CD8-positive, alpha-beta memory T cell (primary cell): ENCODE results near the gene KIF16B. TPM values are rescaled to one million over a fixed set of nuclear protein-coding genes. Genes with fewer than 3 reads are reported as not detected.

ENCODE experiments used
- CTCF ChIA-PET: fragments of 350-600 bp; sonication (Branson Sonifier 250); formaldehyde crosslinking; loops from one replicate; lab custom pipeline; 2021; ENCODE audit warnings: antibody characterized with exemption; lab: Charles Lee
- POLR2A ChIA-PET: fragments of 350-600 bp; sonication (Branson Sonifier 250); formaldehyde crosslinking; loops from one replicate; lab custom pipeline; 2021; ENCODE audit warnings: antibody characterized with exemption; lab: Charles Lee
- DNase-seq, 5 donors: peaks; one replicate each; pipeline versions ENCODE4 v3.0.0 to v3.0.0-alpha.2; 2020 to 2022; ENCODE audit warnings: mixed read lengths in 1 of 5
- H3K27ac ChIP-seq: one replicate; pipeline ENCODE4 v1.7.0; 2013; ENCODE audit warnings: low read depth, mild to moderate bottlenecking, low read length, moderate library complexity
- H3K27me3 ChIP-seq: 2 replicates; pipeline ENCODE4 v1.7.0; 2013; ENCODE audit warnings: low read length, mild to moderate bottlenecking; ENCODE audit not compliant: insufficient read depth, poor library complexity, severe bottlenecking
- H3K36me3 ChIP-seq: 2 replicates; pipeline ENCODE4 v1.7.0; 2013; ENCODE audit warnings: mild to moderate bottlenecking, low read length, moderate library complexity; ENCODE audit not compliant: insufficient read depth
- H3K4me1 ChIP-seq: 2 replicates; pipeline ENCODE4 v1.7.0; 2013; ENCODE audit warnings: mild to moderate bottlenecking, low read length, moderate library complexity; ENCODE audit not compliant: insufficient read depth
- H3K4me3 ChIP-seq: 2 replicates; pipeline ENCODE4 v1.7.0; 2013; ENCODE audit warnings: mild to moderate bottlenecking, low read length
- H3K9me3 ChIP-seq: 2 replicates; pipeline ENCODE4 v1.7.0; 2013; ENCODE audit warnings: mild to moderate bottlenecking, low read length
- H3K27ac Mint-ChIP-seq, 8 donors: one replicate each; pipeline ENCODE4 v1.8.0; 2020 to 2021; ENCODE audit warnings: mixed read lengths in 8 of 8, mild to moderate bottlenecking in 6 of 8, inconsistent platforms in 3 of 8, moderate library complexity in 3 of 8
- H3K27me3 Mint-ChIP-seq, 2 donors: one replicate each; pipeline ENCODE4 v1.8.0; 2020 to 2021; ENCODE audit warnings: mixed read lengths in 2 of 2, mild to moderate bottlenecking in 1 of 2, moderate library complexity in 1 of 2
- H3K36me3 Mint-ChIP-seq, 3 donors: one replicate each; pipeline ENCODE4 v1.8.0; 2020 to 2021; ENCODE audit warnings: mixed read lengths in 3 of 3, inconsistent platforms in 1 of 3, mild to moderate bottlenecking in 1 of 3
- H3K4me1 Mint-ChIP-seq, 3 donors: one replicate each; pipeline ENCODE4 v1.8.0; 2020 to 2021; ENCODE audit warnings: mixed read lengths in 3 of 3, inconsistent platforms in 1 of 3, mild to moderate bottlenecking in 1 of 3
- H3K4me3 Mint-ChIP-seq, 7 donors: one replicate each; pipeline ENCODE4 v1.8.0; 2020 to 2021; ENCODE audit warnings: mixed read lengths in 7 of 7, mild to moderate bottlenecking in 6 of 7, moderate library complexity in 4 of 7, inconsistent platforms in 2 of 7
- H3K9me3 Mint-ChIP-seq, 5 donors: one replicate each; pipeline ENCODE4 v1.8.0; 2020 to 2022; ENCODE audit warnings: mixed read lengths in 5 of 5, mild to moderate bottlenecking in 3 of 5, moderate library complexity in 2 of 5, inconsistent platforms in 1 of 5
- polyA plus RNA-seq: library from polyadenylated mRNA; unstranded; fragments of 300-500 nt; fragmentation: Illumina TruSeq; gene quantifications from one replicate; pipeline ENCODE4 v1.2.3, GENCODE V29; 2021
- total RNA-seq, 2 experiments: library from RNA; stranded (reverse); gene quantifications; one replicate each; pipeline ENCODE4 v1.2.3, GENCODE V29; 2021

The KIF16B gene
- total and polyA plus RNA-seq, 3 experiments from 2014 or later: 3.2 to 6.0 (median 3.4) TPM

DNA sequence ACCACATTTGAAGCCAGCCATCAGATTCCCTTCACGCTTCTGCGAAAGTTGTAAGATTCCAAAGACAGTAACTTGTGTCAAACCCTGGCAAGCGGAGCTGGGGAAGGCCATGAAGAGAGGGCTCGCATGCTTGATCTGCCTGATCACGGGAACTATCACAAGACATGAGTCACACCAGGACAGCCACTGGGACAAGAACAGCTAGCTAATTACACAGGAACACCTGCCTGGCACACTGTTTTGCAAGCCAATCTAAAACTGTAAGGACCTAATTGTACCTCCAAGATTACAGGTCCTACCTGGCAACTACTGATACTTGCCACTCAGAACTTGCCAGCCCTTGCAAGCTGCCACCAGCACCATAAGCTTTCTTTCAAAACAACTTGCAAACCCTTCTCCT lies 289.3 kb downstream of the KIF16B start:
- H3K4me1 ChIP-seq: no peaks in the 10 kb centered on the region
- H3K36me3 ChIP-seq: no peaks in the 10 kb centered on the region
- no peaks in the 10 kb centered on the region for H3K9me3 ChIP-seq
- H3K27ac ChIP-seq: no peak overlapping the region
- no peaks in the 10 kb centered on the region for H3K4me1 Mint-ChIP-seq
- no peaks in the 10 kb centered on the region for H3K27me3 ChIP-seq
- H3K9me3 Mint-ChIP-seq: peaks cover 0 to 16% (median 5%) of the 10 kb centered on the region in 5 donors
- H3K4me3 Mint-ChIP-seq: no peak overlapping the region
- ChIA-PET POLR2A (no interaction called here), CTCF (no interaction called here)
- H3K27ac Mint-ChIP-seq: no peak overlapping the region
- H3K36me3 Mint-ChIP-seq: peaks cover 10 to 40% (median 16%) of the 10 kb centered on the region in 3 donors
- H3K27me3 Mint-ChIP-seq: peaks cover 0 to 2% of the 10 kb centered on the region in 2 donors
- no peak for DNase-seq
- H3K4me3 ChIP-seq: no peak overlapping the region

DNA sequence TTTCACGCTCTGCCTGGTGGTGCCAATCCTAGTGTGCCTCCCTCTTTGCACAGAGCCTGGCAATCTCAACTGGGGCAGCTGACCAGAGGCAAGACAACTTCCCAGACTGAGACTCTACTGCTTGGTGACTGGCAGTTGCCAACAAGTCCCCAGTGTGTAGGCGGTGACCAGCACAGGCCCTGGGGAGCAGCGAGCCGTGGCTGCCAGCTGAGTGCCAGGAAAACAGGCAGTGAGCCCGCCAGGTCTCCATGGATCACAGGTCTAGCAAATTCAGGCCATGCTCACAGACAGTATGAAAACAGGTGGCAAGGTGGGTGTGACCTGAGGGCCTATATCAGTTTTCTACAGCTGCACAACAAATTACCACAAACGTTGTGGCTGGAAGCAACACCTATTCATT lies 289.9 kb downstream of the KIF16B start:
- Mint-ChIP-seq H3K4me3 (no peak overlapping the region), H3K27ac (no peak overlapping the region), H3K27me3 (peaks cover 0 to 2% of the 10 kb centered on the region in 2 donors), H3K4me1 (no peaks in the 10 kb centered on the region), H3K9me3 (peaks cover 0 to 16% (median 5%) of the 10 kb centered on the region in 5 donors), H3K36me3 (peaks cover 10 to 40% (median 16%) of the 10 kb centered on the region in 3 donors)
- Histone ChIP-seq H3K36me3 (no peaks in the 10 kb centered on the region), H3K4me1 (no peaks in the 10 kb centered on the region), H3K27me3 (no peaks in the 10 kb centered on the region), H3K27ac (no peak overlapping the region), H3K4me3 (no peak overlapping the region), H3K9me3 (no peaks in the 10 kb centered on the region)
- POLR2A ChIA-PET: no interaction called here
- CTCF ChIA-PET: no interaction called here
- DNase-seq: no peak

DNA sequence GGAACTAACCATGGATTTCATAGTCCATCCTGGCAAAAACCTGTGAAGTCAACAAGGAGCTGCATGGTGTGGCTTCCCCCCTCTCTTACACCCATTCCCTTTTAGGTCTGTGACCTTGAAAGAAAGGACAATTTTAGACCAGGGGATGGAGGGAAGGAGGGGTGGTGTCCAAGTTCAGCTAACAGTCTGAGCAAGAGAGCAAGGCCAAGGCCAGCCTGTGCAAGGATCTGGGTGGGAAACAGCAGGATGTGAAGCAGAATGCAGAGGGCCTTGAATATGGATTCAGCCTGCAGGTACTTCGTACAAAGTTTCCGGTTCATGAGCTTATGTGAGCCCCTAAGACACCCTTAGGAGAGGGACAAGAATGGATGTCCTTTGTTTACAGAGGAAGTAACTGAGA lies 293.0 kb downstream of the KIF16B start:
- Mint-ChIP-seq H3K36me3 (peaks cover 3 to 33% (median 10%) of the 10 kb centered on the region in 3 donors), H3K27ac (no peak overlapping the region), H3K4me1 (no peaks in the 10 kb centered on the region), H3K4me3 (no peak overlapping the region), H3K9me3 (peaks cover 0 to 12% (median 5%) of the 10 kb centered on the region in 5 donors), H3K27me3 (peaks cover 0 to 2% of the 10 kb centered on the region in 2 donors)
- CTCF ChIA-PET: no interaction called here
- Histone ChIP-seq H3K9me3 (no peaks in the 10 kb centered on the region), H3K4me3 (no peak overlapping the region), H3K36me3 (no peaks in the 10 kb centered on the region), H3K4me1 (no peaks in the 10 kb centered on the region), H3K27ac (no peak overlapping the region), H3K27me3 (no peaks in the 10 kb centered on the region)
- POLR2A ChIA-PET: no interaction called here
- no peak for DNase-seq

DNA sequence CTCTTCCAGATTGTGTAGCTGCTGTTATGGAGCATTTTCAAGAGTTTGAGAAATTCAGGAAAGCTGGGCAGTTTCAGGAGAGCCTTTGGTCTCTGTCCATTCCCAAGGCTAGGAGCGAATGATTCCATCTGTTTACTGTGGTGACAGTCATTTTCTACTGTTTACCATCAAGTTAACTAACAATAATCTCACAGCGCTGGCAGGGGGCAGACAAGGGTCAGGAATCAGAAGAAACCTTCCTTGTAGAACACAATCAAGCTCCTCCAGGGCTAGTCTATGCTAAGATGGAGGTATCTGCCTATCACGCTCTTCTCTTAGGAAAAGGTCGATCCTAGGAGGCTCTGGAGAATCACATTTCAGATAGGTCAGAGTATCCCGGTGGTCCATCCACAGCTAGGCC lies 293.9 kb downstream of the KIF16B start:
- no peaks in the 10 kb centered on the region for H3K27me3 ChIP-seq
- H3K36me3 ChIP-seq: no peaks in the 10 kb centered on the region
- H3K4me3 ChIP-seq: no peak overlapping the region
- Mint-ChIP-seq H3K36me3 (peaks cover 1 to 31% (median 5%) of the 10 kb centered on the region in 3 donors), H3K27ac (no peak overlapping the region), H3K4me3 (no peak overlapping the region), H3K4me1 (no peaks in the 10 kb centered on the region), H3K9me3 (peaks cover 0 to 10% (median 5%) of the 10 kb centered on the region in 5 donors), H3K27me3 (no peaks in the 10 kb centered on the region)
- no peak overlapping the region for H3K27ac ChIP-seq
- POLR2A ChIA-PET: no interaction called here
- no peak for DNase-seq
- no peaks in the 10 kb centered on the region for H3K4me1 ChIP-seq
- CTCF ChIA-PET: no interaction called here
- no peaks in the 10 kb centered on the region for H3K9me3 ChIP-seq

DNA sequence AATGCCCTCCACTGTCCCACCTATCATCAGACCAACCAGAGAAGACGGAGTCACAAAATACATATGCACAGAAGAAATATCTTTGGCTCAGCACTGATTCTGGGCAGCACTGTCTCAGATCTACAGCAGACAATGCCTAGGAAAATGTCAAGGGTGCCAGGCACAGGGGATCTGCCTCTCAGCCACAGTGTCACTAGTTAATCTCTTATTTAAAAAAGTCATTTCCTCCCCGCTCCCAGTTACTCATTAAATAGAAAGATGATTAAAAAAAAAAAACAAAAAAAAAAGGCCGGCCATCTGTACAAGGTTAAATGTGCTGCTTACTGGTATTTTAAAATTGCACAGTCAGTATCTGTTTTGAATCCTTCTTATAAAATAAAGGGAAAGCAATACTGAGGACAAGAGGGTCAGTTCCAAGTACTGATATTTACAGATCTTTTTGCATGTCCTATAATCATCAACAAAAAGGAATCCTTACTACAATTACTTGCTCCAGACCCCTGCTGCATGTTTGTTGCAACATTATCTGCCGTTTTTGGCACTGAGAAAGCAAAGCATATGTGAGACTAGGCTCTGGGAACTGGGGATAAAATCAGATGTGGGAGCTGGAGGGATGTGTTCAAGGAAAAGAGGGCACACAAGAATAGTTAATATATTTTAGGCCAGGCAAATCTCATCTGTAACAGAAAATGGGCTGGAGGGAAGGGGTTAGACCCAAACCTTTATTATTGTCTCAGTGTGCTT lies 299.3 kb downstream of the KIF16B start:
- Mint-ChIP-seq H3K27me3 (no peaks in the 10 kb centered on the region), H3K4me3 (no peak overlapping the region), H3K36me3 (peaks cover 7 to 49% (median 20%) of the 10 kb centered on the region in 3 donors), H3K27ac (no peak overlapping the region), H3K4me1 (no peaks in the 10 kb centered on the region), H3K9me3 (peaks cover 0 to 13% (median 1%) of the 10 kb centered on the region in 5 donors)
- CTCF ChIA-PET: no interaction called here
- Histone ChIP-seq H3K9me3 (no peaks in the 10 kb centered on the region), H3K27ac (no peak overlapping the region), H3K36me3 (no peaks in the 10 kb centered on the region), H3K4me1 (no peaks in the 10 kb centered on the region), H3K27me3 (no peaks in the 10 kb centered on the region), H3K4me3 (no peak overlapping the region)
- POLR2A ChIA-PET: no interaction called here
- no peak for DNase-seq

DNA sequence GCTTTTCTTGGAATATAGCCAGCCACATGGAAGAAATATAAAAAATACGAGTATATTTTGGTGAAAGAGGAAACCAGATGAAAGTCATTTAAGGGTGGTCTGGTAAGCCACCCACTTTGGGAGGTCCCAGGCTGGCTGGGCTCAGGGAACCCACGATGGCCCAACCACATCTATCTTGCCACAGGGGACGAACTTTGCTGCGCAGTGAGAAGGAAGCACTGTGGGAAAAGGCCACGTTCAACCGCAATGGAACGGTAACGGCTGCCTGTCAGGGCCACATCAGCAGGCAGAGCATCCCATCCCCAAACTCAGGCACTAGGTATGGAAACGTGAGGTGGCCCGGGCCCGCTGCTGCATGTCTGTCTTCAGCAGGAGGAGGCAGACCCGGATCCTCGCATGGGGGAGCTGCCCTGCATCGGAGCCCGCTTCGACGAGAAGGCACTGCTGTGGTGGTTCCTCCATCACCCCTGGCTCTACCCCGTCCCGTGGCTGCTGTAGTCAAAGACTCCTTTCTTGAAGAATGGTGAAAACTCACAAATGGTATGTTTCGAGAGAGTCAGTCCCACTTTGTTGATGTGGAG lies 300.4 kb downstream of the KIF16B start:
- no peaks in the 10 kb centered on the region for H3K9me3 ChIP-seq
- H3K27ac ChIP-seq: no peak overlapping the region
- no peaks in the 10 kb centered on the region for H3K27me3 ChIP-seq
- ChIA-PET CTCF (no interaction called here), POLR2A (no interaction called here)
- Mint-ChIP-seq H3K27ac (no peak overlapping the region), H3K27me3 (peaks cover 0 to 1% of the 10 kb centered on the region in 2 donors), H3K9me3 (peaks cover 0 to 16% (median 1%) of the 10 kb centered on the region in 5 donors), H3K4me1 (no peaks in the 10 kb centered on the region), H3K4me3 (no peak overlapping the region), H3K36me3 (peaks cover 7 to 56% (median 22%) of the 10 kb centered on the region in 3 donors)
- no peak for DNase-seq
- no peaks in the 10 kb centered on the region for H3K4me1 ChIP-seq
- H3K36me3 ChIP-seq: no peaks in the 10 kb centered on the region
- no peak overlapping the region for H3K4me3 ChIP-seq

DNA sequence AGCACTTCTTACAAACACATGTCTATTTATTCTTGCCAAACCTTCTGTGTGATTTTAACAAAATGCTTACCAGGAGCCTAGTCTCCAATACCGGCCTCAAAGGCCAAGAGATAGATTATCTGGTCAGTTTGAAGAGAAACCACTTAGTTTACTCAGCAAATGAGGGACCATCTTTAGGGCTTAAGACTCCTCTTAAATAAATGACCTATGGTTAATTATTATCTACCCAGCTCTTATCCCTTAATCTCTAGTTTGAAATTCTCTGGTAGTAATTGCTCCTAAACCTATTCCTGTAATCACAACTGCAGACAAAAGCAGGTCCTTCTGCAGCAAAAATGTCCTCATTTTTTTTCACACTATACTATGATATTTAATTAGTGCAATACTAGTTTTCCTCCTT lies 301.8 kb downstream of the KIF16B start:
- Histone ChIP-seq H3K9me3 (no peaks in the 10 kb centered on the region), H3K36me3 (no peaks in the 10 kb centered on the region), H3K27me3 (no peaks in the 10 kb centered on the region), H3K27ac (no peak overlapping the region), H3K4me3 (no peak overlapping the region), H3K4me1 (no peaks in the 10 kb centered on the region)
- no peak for DNase-seq
- Mint-ChIP-seq H3K4me3 (no peak overlapping the region), H3K27ac (no peak overlapping the region), H3K27me3 (peaks cover 0 to 1% of the 10 kb centered on the region in 2 donors), H3K9me3 (peaks cover 0 to 27% (median 7%) of the 10 kb centered on the region in 5 donors), H3K36me3 (peaks cover 7 to 59% (median 22%) of the 10 kb centered on the region in 3 donors), H3K4me1 (no peaks in the 10 kb centered on the region)
- CTCF ChIA-PET: no interaction called here
- POLR2A ChIA-PET: no interaction called here

DNA sequence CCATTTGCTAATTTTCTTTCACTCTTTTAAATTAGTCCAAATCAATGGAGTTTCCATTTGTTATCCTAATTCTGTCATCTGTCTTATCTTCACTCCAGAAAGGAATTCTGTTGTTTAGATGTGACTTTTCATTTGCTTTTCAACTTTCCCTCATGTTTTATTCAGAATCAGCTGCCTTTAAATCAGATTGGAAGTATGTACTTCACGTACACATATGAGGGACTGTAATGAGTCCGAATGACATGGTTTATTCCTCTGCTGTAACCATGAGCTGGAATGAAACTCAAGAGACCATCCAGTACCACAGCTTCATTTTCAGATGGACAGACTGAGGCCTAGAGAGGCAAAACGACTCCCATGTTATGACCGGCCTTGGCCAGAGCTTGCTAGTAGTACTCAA lies 302.3 kb downstream of the KIF16B start:
- H3K4me1 Mint-ChIP-seq: no peaks in the 10 kb centered on the region
- Histone ChIP-seq H3K9me3 (no peaks in the 10 kb centered on the region), H3K27ac (no peak overlapping the region), H3K36me3 (no peaks in the 10 kb centered on the region), H3K4me3 (no peak overlapping the region), H3K27me3 (no peaks in the 10 kb centered on the region), H3K4me1 (no peaks in the 10 kb centered on the region)
- H3K9me3 Mint-ChIP-seq: peaks cover 2 to 30% (median 10%) of the 10 kb centered on the region in 5 donors
- H3K36me3 Mint-ChIP-seq: peaks cover 7 to 60% (median 22%) of the 10 kb centered on the region in 3 donors
- H3K27me3 Mint-ChIP-seq: peaks cover 0 to 1% of the 10 kb centered on the region in 2 donors
- no peak for DNase-seq
- H3K4me3 Mint-ChIP-seq: no peak overlapping the region
- H3K27ac Mint-ChIP-seq: no peak overlapping the region
- ChIA-PET POLR2A (no interaction called here), CTCF (no interaction called here)
